Glutamatergic neuron (in vitro differentiated cells): ENCODE results near the gene NSD1. TPM values are rescaled to one million over a fixed set of nuclear protein-coding genes. Genes with fewer than 3 reads are reported as not detected.
A peak's percentile ranks its signal among the peaks of the same experiment; 100 is the strongest.

Source experiments
- DNase-seq: peaks from one replicate; pipeline ENCODE4 v3.0.0; 2022
- H3K27ac Mint-ChIP-seq: one replicate; pipeline ENCODE4 v1.8.0; 2020; ENCODE audit warnings: mild to moderate bottlenecking, mixed read lengths, inconsistent platforms; ENCODE audit not compliant: unreplicated experiment
- H3K27me3 Mint-ChIP-seq: one replicate; pipeline ENCODE4 v1.8.0; 2020; ENCODE audit warnings: mild to moderate bottlenecking, moderate library complexity, mixed read lengths, inconsistent platforms; ENCODE audit not compliant: unreplicated experiment
- H3K36me3 Mint-ChIP-seq: one replicate; pipeline ENCODE4 v1.8.0; 2020; ENCODE audit warnings: mild to moderate bottlenecking, mixed read lengths, inconsistent platforms; ENCODE audit not compliant: unreplicated experiment
- H3K4me1 Mint-ChIP-seq: one replicate; pipeline ENCODE4 v1.8.0; 2020; ENCODE audit warnings: mild to moderate bottlenecking, low read depth, mixed read lengths, inconsistent platforms; ENCODE audit not compliant: unreplicated experiment
- H3K4me3 Mint-ChIP-seq: one replicate; pipeline ENCODE4 v1.8.0; 2020; ENCODE audit warnings: mild to moderate bottlenecking, mixed read lengths, inconsistent platforms; ENCODE audit not compliant: unreplicated experiment
- H3K9me3 Mint-ChIP-seq: one replicate; pipeline ENCODE4 v1.8.0; 2020; ENCODE audit warnings: mild to moderate bottlenecking, moderate library complexity, mixed read lengths, inconsistent platforms; ENCODE audit not compliant: unreplicated experiment
- CTCF ChIP-seq: fragments of 200-600 bp; sonication (generic); IDR thresholded peaks from one replicate; pipeline ENCODE4 v1.5.0; 2021; ENCODE audit not compliant: partially characterized antibody, unreplicated experiment
- total RNA-seq: library from RNA; stranded (reverse); fragmentation: NEBNext Ultra II Directional; extraction: Animal tissue kit (Norgen Biotek cat#: 25700); gene quantifications from one replicate; pipeline ENCODE4 v1.2.1, GENCODE V29; 2021; ENCODE audit not compliant: unreplicated experiment

Gene NSD1
- total RNA-seq, 1 donor from 2014 or later = 151 TPM

GRCh38 chr5:177132136-177133095 is 1.2 kb upstream of the NSD1 start:
- peak; percentile 67 for DNase-seq
- Mint-ChIP-seq H3K27me3 (peaks cover 11% of the 10 kb centered on the region), H3K9me3 (peaks cover 5% of the 10 kb centered on the region), H3K4me3 (peak overlapping the region; percentile 42), H3K27ac (peak overlapping the region; percentile 78), H3K36me3 (no peaks in the 10 kb centered on the region), H3K4me1 (peaks cover 20% of the 10 kb centered on the region)
- no peak for TF ChIP-seq CTCF

GRCh38 chr5:177133853-177134696 is 502 bp downstream of the NSD1 start:
- no peaks in the 10 kb centered on the region for H3K36me3 Mint-ChIP-seq
- peaks cover 20% of the 10 kb centered on the region for H3K4me1 Mint-ChIP-seq
- no peak for TF ChIP-seq CTCF
- peaks cover 5% of the 10 kb centered on the region for H3K9me3 Mint-ChIP-seq
- peak overlapping the region; percentile 92 for H3K4me3 Mint-ChIP-seq
- DNase-seq = peak; percentile 85
- peak overlapping the region; percentile 96 for H3K27ac Mint-ChIP-seq
- H3K27me3 Mint-ChIP-seq = peaks cover 11% of the 10 kb centered on the region

GRCh38 chr5:177134697-177135225 is 1.2 kb downstream of the NSD1 start:
- H3K27ac Mint-ChIP-seq = peak overlapping the region; percentile 96
- H3K4me1 Mint-ChIP-seq = peaks cover 22% of the 10 kb centered on the region
- H3K27me3 Mint-ChIP-seq = peaks cover 7% of the 10 kb centered on the region
- H3K4me3 Mint-ChIP-seq = peak overlapping the region; percentile 92
- no peak for DNase-seq
- H3K36me3 Mint-ChIP-seq = no peaks in the 10 kb centered on the region
- no peak for TF ChIP-seq CTCF
- peaks cover 5% of the 10 kb centered on the region for H3K9me3 Mint-ChIP-seq

GRCh38 chr5:177140312-177140711 is 6.7 kb downstream of the NSD1 start:
- Mint-ChIP-seq H3K27me3 (peaks cover 2% of the 10 kb centered on the region), H3K4me3 (no peak overlapping the region), H3K4me1 (peaks cover 17% of the 10 kb centered on the region), H3K27ac (peak overlapping the region; percentile 6), H3K36me3 (no peaks in the 10 kb centered on the region), H3K9me3 (peaks cover 3% of the 10 kb centered on the region)
- DNase-seq = no peak
- TF ChIP-seq CTCF = no peak
